Ascending aorta (tissue), 2 donors: ENCODE measurements around the gene PIP5K1C. TPM values are rescaled to one million over a fixed set of nuclear protein-coding genes. Genes with fewer than 3 reads are reported as not detected.

Experiments
- DNase-seq, 2 donors: peaks; one replicate each; pipeline ENCODE4 v3.0.0-alpha.2; 2019; ENCODE audit warnings: low spot score in 2 of 2
- H3K27ac ChIP-seq, 2 donors: fragments of 200-600 bp; sonication (generic); one replicate each; pipeline ENCODE4 v1.5.1; 2016 to 2017; ENCODE audit warnings: mild to moderate bottlenecking in 1 of 2
- H3K27me3 ChIP-seq: fragments of 200-600 bp; sonication (generic); one replicate; pipeline ENCODE4 v1.5.1; 2017
- H3K36me3 ChIP-seq, 2 donors: fragments of 200-600 bp; sonication (generic); one replicate each; pipeline ENCODE4 v1.5.1; 2016
- H3K4me1 ChIP-seq, 2 donors: fragments of 200-600 bp; sonication (generic); one replicate each; pipeline ENCODE4 v1.5.1; 2016 to 2017; ENCODE audit warnings: mild to moderate bottlenecking in 1 of 2
- H3K4me3 ChIP-seq, 2 donors: fragments of 200-600 bp; sonication (generic); one replicate each; pipeline ENCODE4 v1.5.1; 2016 to 2017; ENCODE audit warnings: mild to moderate bottlenecking in 1 of 2
- H3K9me3 ChIP-seq, 2 donors: fragments of 200-600 bp; sonication (generic); one replicate each; pipeline ENCODE4 v1.5.1; 2016
- CTCF ChIP-seq, 3 experiments: fragments of 200-600 bp in 2 of 3; fragments of 450-650 bp in 1 of 3; sonication (generic) in 2 of 3; IDR thresholded peaks; one replicate each; pipeline ENCODE4 v1.5.1; 2016 to 2019; ENCODE audit warnings: antibody characterized with exemption in 3 of 3, mild to moderate bottlenecking in 1 of 3, moderate library complexity in 1 of 3
- intact Hi-C: fragments of 100-400 bp; cut with DNase I; formaldehyde crosslinking; loops from one replicate; pipeline ENCODE4 v1.15.1; 2023
- total RNA-seq: library from RNA; depleted of rRNA; stranded (reverse); fragments of >200 nt; gene quantifications from one replicate; pipeline ENCODE4 v1.1.0, GENCODE V29; 2016

Gene PIP5K1C
- total RNA-seq, 1 donor from 2014 or later = 87.3 TPM

- no peaks in the 10 kb centered on the region for H3K36me3 ChIP-seq
- no peaks in the 10 kb centered on the region for H3K27me3 ChIP-seq
- TF ChIP-seq CTCF (IDR thresholded peaks at IDR 0.05) = no peak
- peak overlapping the region; percentile 99 for H3K27ac ChIP-seq
- H3K9me3 ChIP-seq = no peaks in the 10 kb centered on the region
- no peak for DNase-seq
- H3K4me1 ChIP-seq = peaks cover 18 to 41% of the 10 kb centered on the region in 2 donors
- no peak overlapping the region for H3K4me3 ChIP-seq
- intact Hi-C loops = loop anchor here (5.0 kb wide), 1 partner anchor 294 kb away; no protein-coding TSS in a partner anchor
Measured at GRCh38 chr19:3672993-3673392, 27.3 kb downstream of the PIP5K1C start.

GRCh38 chr19:3672575-3672948 lies 27.7 kb downstream of the PIP5K1C start:
- H3K4me3 ChIP-seq = no peak overlapping the region
- peaks cover 18 to 42% of the 10 kb centered on the region in 2 donors for H3K4me1 ChIP-seq
- H3K27ac ChIP-seq = peak overlapping the region; percentile 99
- no peak for DNase-seq
- no peak for TF ChIP-seq CTCF (IDR thresholded peaks at IDR 0.05)
- no peaks in the 10 kb centered on the region for H3K9me3 ChIP-seq
- intact Hi-C loops = loop anchor here (5.0 kb wide), 1 partner anchor 295 kb away; no protein-coding TSS in a partner anchor
- no peaks in the 10 kb centered on the region for H3K27me3 ChIP-seq
- no peaks in the 10 kb centered on the region for H3K36me3 ChIP-seq

- peak; percentile 19 to 41 (median 24) for TF ChIP-seq CTCF (IDR thresholded peaks at IDR 0.05)
- Histone ChIP-seq H3K4me1 (peaks cover 18 to 46% of the 10 kb centered on the region in 2 donors), H3K36me3 (peaks cover 2% of the 10 kb centered on the region in 2 donors), H3K4me3 (peak overlapping the region; percentile 12 to 60), H3K27me3 (no peaks in the 10 kb centered on the region), H3K9me3 (no peaks in the 10 kb centered on the region), H3K27ac (peak overlapping the region; percentile 99)
- no peak for DNase-seq
- intact Hi-C loops = loop anchor here (2.0 to 5.0 kb wide), 3 partner anchors 13 to 295 kb away; partner anchors contain the start of gene MRPL54
Measured at GRCh38 chr19:3671680-3672574, 28.3 kb downstream of the PIP5K1C start.

DNA sequence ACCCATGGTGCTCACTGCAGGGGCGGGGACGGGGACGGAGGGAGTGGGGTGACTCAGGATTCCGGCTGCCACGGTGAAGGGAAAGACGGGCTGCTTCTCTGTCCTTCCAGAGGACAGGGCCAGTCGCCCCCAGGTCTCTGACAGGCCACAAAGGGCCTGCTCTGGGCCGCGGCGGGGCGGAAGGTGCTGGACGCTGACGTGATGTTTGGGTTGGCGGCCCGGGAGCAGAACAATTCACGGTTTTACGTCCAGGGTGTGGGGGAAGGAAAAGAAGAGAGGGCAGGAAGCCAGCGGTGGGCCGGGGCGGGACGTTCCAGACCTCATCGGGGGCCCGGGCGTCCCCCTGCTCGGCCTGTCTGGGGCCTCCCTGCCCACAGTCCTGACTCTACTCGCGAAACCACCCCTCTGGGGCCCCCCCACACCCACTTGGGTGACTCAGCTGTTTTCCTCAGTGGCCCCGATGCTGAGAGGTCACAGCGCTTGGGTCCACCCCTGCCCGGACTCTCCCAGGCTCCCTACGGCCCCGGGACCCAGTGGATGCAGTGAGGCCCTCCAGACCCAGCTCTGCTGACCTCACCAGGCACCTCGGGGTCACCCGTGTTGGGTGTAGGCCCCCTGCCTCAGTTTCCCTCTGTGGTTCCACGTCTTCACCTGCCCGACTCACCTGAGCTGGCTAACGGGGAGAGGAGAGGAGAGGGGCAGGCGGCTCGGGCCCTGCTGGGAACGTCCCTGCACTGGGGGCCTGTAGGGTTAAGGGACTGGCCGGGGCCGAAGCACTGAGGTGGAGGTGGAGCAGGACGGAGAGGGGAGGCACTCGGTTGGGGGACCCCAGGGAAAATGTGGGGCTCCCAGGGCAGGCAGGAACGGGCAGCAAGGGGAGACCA lies 29.2 kb downstream of the PIP5K1C start:
- Histone ChIP-seq H3K27ac (peak overlapping the region; percentile 99), H3K4me3 (peak overlapping the region; percentile 31 to 60), H3K4me1 (peaks cover 18 to 48% of the 10 kb centered on the region in 2 donors), H3K9me3 (no peaks in the 10 kb centered on the region), H3K27me3 (no peaks in the 10 kb centered on the region), H3K36me3 (peaks cover 5 to 10% of the 10 kb centered on the region in 2 donors)
- intact Hi-C loops = loop anchor here (1.0 to 5.0 kb wide), 4 partner anchors 14 to 296 kb away; partner anchors contain the start of genes MRPL54 and PIP5K1C
- DNase-seq = peak; percentile 85 to 94
- TF ChIP-seq CTCF (IDR thresholded peaks at IDR 0.05) = no peak
